ENCODE measurements around the gene IFTAP. TPM values are rescaled to one million over a fixed set of nuclear protein-coding genes. Genes with fewer than 3 reads are reported as not detected.

IFTAP gene
- total and polyA plus RNA-seq, 2 of the 13 experiments (the other 11 are each of a cell fraction or from before 2014, with no cell fraction given), result 11.3 to 29.4 TPM

GRCh38 chr11:36574486-36574885 is 19.8 kb upstream of the IFTAP start (continued):
- no peak for TF ChIP-seq ZSCAN29 (CRISPR knock-in tag; conservative IDR thresholded peaks at IDR 0.05)
- TF ChIP-seq MTF1 (CRISPR knock-in tag; IDR thresholded peaks at IDR 0.05), result no peak
- TF ChIP-seq ZBTB40 (IDR thresholded peaks at IDR 0.05), result no peak
- no peak for TF ChIP-seq ZBTB40 (CRISPR knock-in tag; IDR thresholded peaks at IDR 0.05)
- TF ChIP-seq NKX3-1 (CRISPR knock-in tag; IDR thresholded peaks at IDR 0.05), result no peak
- TF ChIP-seq ZNF549 (CRISPR knock-in tag; IDR thresholded peaks at IDR 0.05), result no peak
- TF ChIP-seq MED8 (CRISPR knock-in tag; IDR thresholded peaks at IDR 0.05; ENCODE audit: insufficient replicate concordance), result no peak
- TF ChIP-seq AFF4 (CRISPR knock-in tag; IDR thresholded peaks at IDR 0.05), result no peak
- no peak for TF ChIP-seq ZNF790 (CRISPR knock-in tag; IDR thresholded peaks at IDR 0.05; ENCODE audit: borderline replicate concordance)

All from HepG2 (cell line).